GM18861 (cell line): ENCODE data around the gene ANGPTL4.
A peak's percentile ranks its signal among the peaks of the same experiment; 100 is the strongest.

ENCODE experiments used
- ATAC-seq: cut with Tn5 transposase; IDR thresholded peaks from one replicate; pipeline ENCODE4 v1.9.1; 2021; ENCODE audit not compliant: unreplicated experiment

The ANGPTL4 gene

DNA sequence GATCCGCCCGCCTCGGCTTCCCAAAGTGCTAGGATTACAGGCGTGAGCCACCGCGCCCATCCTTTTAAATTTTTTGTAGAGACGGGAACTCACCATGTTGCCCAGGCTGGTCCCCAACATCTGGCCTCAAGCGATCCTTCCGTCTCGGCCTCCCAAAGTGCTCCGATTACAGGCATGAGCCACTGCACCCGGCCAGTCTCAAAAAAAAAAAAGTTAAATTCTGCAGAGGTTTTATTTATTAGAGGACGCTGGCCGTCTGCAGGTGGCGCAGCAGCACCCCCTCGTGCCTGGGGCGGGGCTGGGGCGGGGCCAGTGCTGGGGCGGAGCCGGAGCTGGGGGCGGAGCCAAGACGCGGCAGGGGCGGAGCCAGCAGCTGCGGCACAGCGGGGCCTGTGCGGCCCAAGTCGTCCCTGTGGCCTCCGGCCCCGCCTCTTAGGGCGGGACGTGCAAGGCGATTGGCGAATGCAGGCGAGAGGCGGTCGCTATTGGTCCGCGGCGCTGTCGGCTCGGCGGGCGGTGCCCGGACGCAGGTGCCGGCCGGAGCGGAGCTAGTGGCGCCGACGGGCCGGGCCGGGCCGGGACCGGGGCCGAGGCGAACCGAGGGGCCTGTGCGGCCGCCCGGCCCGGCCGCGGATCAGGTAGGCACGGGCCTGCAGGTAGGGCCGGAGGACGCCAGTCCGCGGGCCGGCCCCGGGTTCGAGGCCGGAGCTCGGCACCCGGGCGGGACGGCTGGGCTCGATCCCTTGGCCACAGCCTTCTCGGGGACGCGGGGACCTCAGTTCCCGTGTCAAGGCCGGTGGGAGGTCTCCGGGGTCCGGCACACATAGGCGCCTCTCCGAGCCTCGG, 49.1 kb downstream of the ANGPTL4 start, which contains the start of gene MARCHF2:
Gene MARCHF2 (plus strand): TSS at position 523 of the 846 bp plus-strand sequence. CDS start 8,536 bp downstream, outside the sequence.
- ATAC-seq: peak; percentile 98

DNA sequence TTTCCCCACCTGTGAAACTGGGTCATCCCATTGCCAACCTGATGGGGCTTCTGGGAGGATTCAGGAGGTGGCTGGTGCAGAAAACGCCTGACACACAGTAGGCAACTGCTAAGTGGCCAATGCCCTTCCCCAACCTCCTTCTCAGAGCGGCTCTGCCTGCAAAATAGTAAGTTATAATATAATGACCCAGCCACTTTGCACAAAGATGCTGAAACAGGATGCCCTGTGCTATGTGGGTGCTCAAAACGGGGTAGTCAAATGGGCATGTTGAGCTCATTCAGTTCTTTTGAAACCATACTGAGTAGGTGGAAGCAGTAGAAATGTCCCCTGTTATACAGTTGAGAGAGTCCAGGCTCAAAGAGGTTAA, 49.7 kb downstream of the ANGPTL4 start:
- no peak for ATAC-seq

DNA sequence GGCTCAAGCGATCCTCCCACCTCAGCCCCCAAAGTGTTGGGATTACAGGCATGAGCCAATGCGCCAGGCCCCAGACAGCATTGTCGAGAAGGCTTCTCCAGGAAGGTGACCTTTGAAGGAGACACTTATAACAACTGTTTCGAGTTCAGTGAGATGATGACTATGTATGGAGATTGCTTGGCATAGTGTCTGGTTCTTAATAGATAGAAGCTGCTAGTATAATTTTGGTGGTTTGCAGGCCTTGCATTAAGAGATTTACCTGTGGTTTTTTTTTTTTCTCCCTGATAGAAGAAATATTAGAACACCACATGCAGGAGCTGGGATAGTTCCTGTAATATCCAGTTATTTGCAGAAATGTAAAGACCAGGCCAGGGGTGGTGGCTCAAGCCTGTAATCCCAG, 52.8 kb downstream of the ANGPTL4 start:
- ATAC-seq: no peak

DNA sequence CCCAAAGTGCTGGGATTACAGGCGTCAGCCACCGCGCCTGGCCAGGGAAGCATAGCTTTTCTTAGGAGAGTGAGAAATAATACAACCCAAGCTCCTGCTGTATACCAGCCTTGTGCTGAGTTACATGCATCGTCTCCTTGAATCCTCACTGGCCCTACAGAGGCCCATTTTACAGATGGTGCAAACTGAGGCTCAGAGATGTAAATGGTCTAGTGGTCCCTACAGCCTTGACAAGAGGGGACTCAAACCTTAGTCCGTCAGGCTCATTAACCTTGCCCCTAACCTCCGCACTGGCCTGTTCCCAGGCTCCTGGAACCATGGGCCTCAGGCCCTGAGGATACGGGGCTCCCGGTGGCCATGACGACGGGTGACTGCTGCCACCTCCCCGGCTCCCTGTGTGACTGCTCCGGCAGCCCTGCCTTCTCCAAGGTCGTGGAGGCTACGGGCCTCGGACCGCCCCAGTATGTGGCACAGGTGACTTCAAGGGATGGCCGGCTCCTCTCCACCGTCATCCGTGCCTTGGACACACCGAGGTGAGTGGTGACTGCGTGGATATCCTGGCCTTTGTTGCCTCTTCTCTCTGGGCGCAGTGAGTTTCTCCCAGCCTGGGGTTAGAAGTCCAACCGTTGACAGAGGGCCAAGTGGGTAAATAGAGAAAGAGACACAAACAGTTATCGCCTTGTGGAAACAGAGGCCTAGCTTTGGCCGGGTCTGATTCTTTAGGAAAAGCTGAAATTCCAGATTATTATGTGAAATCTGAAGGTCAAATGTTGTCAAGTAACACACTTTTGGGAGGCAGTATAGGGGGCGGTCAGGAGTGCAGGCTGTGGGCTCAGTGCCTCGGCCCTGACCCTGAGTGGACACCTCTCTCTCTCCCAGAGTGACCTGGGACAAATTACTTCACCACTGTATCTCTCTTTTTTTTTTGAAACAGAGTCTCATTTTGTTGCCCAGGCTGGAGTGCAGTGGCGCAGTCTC, 57.8 kb downstream of the ANGPTL4 start:
- no peak for ATAC-seq

DNA sequence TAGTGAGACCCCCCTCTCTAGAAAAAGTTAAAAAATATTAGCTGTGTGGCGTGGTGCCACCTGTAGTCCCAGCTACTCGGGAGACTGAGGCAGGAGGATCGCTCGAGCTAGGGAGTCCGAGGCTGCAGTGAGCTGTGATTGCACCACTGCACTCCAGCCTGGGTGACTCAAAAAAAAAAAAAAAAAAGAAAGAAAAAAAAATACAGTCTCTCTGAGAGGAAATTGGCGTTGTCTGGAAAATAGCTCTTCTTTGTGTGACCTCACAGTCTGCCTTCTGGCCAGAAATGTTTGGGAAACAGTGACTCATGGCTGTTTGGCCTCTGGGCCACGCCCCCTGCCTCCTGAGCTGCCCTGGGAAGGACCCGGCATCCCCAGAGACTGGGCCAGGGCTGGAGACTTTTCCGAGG, 59.9 kb downstream of the ANGPTL4 start:
- ATAC-seq: no peak
